Muscle layer of colon (tissue), 2 donors: ENCODE data around the gene NSMF.

Experiments
- H3K27ac ChIP-seq: one replicate; pipeline ENCODE4 v1.7.0; 2013; ENCODE audit warnings: low read depth, mild to moderate bottlenecking, low read length, moderate library complexity
- H3K27me3 ChIP-seq, 2 donors: one replicate each; pipeline ENCODE4 v1.7.0; 2013; ENCODE audit warnings: low read length in 2 of 2, mild to moderate bottlenecking in 2 of 2; ENCODE audit not compliant: insufficient read depth in 2 of 2, control insufficient read depth in 1 of 2
- H3K36me3 ChIP-seq: one replicate; pipeline ENCODE4 v1.7.0; 2013; ENCODE audit warnings: mild to moderate bottlenecking, low read length; ENCODE audit not compliant: insufficient read depth
- H3K4me1 ChIP-seq: one replicate; pipeline ENCODE4 v1.7.0; 2013; ENCODE audit warnings: mild to moderate bottlenecking, low read length; ENCODE audit not compliant: insufficient read depth
- H3K4me3 ChIP-seq, 2 donors: one replicate each; pipeline ENCODE4 v1.7.0; 2013; ENCODE audit warnings: low read length in 2 of 2, low read depth in 1 of 2, mild to moderate bottlenecking in 1 of 2, moderate library complexity in 1 of 2
- H3K9ac ChIP-seq: one replicate; pipeline ENCODE4 v1.7.0; 2013; ENCODE audit warnings: low read length
- H3K9me3 ChIP-seq: one replicate; pipeline ENCODE4 v1.7.0; 2013; ENCODE audit warnings: mild to moderate bottlenecking, low read length
- donor health status: abdominal sarcoma.
- donor health status: Adenocarcinoma of cecum.

The NSMF gene

DNA sequence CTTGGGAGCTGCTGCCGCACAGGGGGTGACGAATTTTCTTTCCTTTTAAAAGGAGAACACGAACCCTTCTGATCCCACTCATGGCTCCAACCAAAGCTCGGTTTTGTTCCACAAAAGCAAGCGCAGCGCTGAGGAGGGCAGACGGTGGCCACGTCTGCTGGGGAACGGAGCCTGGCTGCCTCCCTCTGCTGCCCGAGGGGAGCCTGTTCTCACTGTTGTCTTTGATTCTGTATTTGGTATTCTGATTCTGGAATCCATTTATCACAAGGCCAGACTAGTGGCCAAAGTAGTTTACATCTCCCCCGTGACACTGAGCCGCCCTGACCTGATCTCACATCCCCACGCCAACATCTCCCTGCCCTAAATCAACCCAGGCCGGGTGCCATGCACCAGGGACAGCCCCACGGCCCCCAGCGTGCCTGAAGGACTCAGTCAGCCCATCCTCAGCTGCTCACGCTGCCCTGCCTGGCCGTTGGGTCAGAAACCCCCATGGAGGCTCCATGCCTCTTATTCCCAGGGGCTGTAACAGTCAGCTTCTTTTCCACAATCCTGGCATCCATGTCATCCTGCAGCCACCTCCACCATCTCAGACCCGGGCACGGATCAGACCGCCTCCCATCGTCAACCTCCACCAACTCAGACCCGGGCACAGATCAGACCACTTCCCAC lies 6.7 kb upstream of the NSMF start:
- H3K27me3 ChIP-seq, result peaks cover 0 to 4% of the 10 kb centered on the region in 2 donors
- H3K4me1 ChIP-seq, result no peaks in the 10 kb centered on the region
- H3K27ac ChIP-seq, result no peak overlapping the region
- H3K36me3 ChIP-seq, result no peaks in the 10 kb centered on the region
- H3K9me3 ChIP-seq, result no peaks in the 10 kb centered on the region
- H3K9ac ChIP-seq, result no peak overlapping the region
- no peak overlapping the region for H3K4me3 ChIP-seq

GRCh38 chr9:137465000-137465719 lies 6.0 kb upstream of the NSMF start:
- no peaks in the 10 kb centered on the region for H3K9me3 ChIP-seq
- no peaks in the 10 kb centered on the region for H3K4me1 ChIP-seq
- no peak overlapping the region for H3K4me3 ChIP-seq
- H3K36me3 ChIP-seq, result no peaks in the 10 kb centered on the region
- no peak overlapping the region for H3K27ac ChIP-seq
- peaks cover 0 to 4% of the 10 kb centered on the region in 2 donors for H3K27me3 ChIP-seq
- H3K9ac ChIP-seq, result no peak overlapping the region

DNA sequence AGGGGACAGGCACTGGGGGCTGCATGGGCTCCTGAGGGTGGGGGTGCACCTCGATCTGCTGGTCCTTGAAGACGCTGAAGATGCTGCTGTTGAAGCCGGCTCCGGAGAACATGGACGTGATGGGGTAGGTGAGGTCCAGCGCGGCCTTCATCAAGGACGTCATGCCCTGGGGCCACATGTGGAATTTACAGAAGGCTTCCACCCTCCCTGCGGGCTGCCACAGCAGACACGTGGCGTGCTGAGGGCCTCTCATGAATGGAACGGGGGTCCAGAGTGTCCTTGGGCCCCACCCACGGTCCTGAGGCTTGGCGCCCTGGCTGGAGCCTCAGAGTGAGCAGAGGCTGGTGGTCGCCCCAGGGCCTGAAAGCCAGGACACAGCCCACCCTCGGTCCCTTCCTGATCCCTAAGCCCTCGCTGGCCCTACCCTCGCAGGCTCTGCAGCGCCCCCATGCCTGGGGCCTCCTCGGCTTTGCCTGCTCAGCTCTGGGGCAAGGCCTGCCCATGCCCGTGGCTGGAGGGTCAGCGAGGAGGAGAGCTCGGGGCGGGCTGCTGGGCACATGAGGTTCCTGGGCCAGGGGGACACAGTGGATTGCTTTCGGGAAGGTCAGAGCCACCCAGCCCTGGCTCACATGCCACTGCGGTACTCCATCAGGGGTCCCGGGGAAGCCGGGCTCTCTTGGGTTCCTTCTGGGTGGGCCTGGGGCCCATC lies 5.3 kb upstream of the NSMF start:
- H3K27ac ChIP-seq, result no peak overlapping the region
- no peak overlapping the region for H3K9ac ChIP-seq
- no peaks in the 10 kb centered on the region for H3K9me3 ChIP-seq
- H3K27me3 ChIP-seq, result peaks cover 0 to 4% of the 10 kb centered on the region in 2 donors
- H3K36me3 ChIP-seq, result no peaks in the 10 kb centered on the region
- no peak overlapping the region for H3K4me3 ChIP-seq
- peaks cover 5% of the 10 kb centered on the region for H3K4me1 ChIP-seq

GRCh38 chr9:137463931-137464290 lies 4.8 kb upstream of the NSMF start:
- H3K4me3 ChIP-seq, result no peak overlapping the region
- H3K36me3 ChIP-seq, result no peaks in the 10 kb centered on the region
- H3K4me1 ChIP-seq, result peaks cover 6% of the 10 kb centered on the region
- no peaks in the 10 kb centered on the region for H3K9me3 ChIP-seq
- no peak overlapping the region for H3K9ac ChIP-seq
- no peak overlapping the region for H3K27ac ChIP-seq
- peaks cover 0 to 4% of the 10 kb centered on the region in 2 donors for H3K27me3 ChIP-seq

GRCh38 chr9:137462986-137463930 lies 4.1 kb upstream of the NSMF start:
- Histone ChIP-seq H3K4me3 (no peak overlapping the region), H3K4me1 (peaks cover 6% of the 10 kb centered on the region), H3K36me3 (no peaks in the 10 kb centered on the region), H3K9me3 (no peaks in the 10 kb centered on the region), H3K27ac (no peak overlapping the region), H3K27me3 (peaks cover 0 to 4% of the 10 kb centered on the region in 2 donors), H3K9ac (no peak overlapping the region)

GRCh38 chr9:137462396-137462985 lies 3.4 kb upstream of the NSMF start:
- Histone ChIP-seq H3K9ac (no peak overlapping the region), H3K27me3 (peaks cover 0 to 4% of the 10 kb centered on the region in 2 donors), H3K9me3 (no peaks in the 10 kb centered on the region), H3K36me3 (no peaks in the 10 kb centered on the region), H3K4me1 (peaks cover 6% of the 10 kb centered on the region), H3K4me3 (no peak overlapping the region), H3K27ac (no peak overlapping the region)

DNA sequence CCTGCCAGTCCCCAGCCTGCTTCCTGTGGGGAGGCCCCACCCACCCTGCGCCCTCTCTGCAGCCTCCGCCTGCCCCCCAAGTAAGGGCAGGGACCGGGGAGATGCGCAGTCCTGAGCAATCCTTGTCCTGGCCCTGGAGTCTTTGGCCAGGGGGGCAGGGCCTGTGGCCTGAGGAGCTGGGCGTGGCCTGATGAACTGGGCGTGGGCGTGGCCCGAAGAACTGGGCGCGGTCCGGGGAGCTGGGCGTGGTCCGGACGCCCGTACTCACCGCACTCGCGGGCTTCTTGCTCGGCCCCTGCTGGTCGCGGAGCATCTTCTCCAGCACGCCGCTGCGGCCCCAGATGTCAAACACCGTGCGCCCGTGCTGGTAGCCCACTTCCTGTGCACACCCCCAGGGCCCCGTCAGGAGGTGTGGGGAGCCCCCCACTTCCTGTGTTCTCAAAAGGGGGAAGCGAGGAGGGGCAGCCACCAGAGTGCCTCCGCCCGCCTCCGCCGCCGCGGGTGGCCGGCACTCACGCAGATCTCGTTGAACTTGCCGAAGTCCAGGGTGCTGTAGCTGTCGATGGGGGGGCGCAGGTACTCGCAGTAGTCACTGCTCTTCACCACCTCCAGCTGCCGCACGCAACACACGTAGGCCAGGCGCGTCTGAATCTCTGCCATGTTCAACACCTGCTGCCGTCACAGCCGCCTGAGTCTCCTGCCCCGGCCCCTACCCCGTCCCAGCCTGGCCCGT lies 2.7 kb upstream of the NSMF start:
- no peak overlapping the region for H3K9ac ChIP-seq
- H3K27me3 ChIP-seq, result peaks cover 0 to 4% of the 10 kb centered on the region in 2 donors
- peaks cover 6% of the 10 kb centered on the region for H3K4me1 ChIP-seq
- no peak overlapping the region for H3K4me3 ChIP-seq
- peaks cover 4% of the 10 kb centered on the region for H3K36me3 ChIP-seq
- no peaks in the 10 kb centered on the region for H3K9me3 ChIP-seq
- no peak overlapping the region for H3K27ac ChIP-seq

GRCh38 chr9:137461316-137461662 lies 2.2 kb upstream of the NSMF start:
- Histone ChIP-seq H3K4me1 (peaks cover 6% of the 10 kb centered on the region), H3K4me3 (no peak overlapping the region), H3K27ac (no peak overlapping the region), H3K9ac (no peak overlapping the region), H3K9me3 (no peaks in the 10 kb centered on the region), H3K36me3 (peaks cover 10% of the 10 kb centered on the region), H3K27me3 (peaks cover 0 to 4% of the 10 kb centered on the region in 2 donors)

DNA sequence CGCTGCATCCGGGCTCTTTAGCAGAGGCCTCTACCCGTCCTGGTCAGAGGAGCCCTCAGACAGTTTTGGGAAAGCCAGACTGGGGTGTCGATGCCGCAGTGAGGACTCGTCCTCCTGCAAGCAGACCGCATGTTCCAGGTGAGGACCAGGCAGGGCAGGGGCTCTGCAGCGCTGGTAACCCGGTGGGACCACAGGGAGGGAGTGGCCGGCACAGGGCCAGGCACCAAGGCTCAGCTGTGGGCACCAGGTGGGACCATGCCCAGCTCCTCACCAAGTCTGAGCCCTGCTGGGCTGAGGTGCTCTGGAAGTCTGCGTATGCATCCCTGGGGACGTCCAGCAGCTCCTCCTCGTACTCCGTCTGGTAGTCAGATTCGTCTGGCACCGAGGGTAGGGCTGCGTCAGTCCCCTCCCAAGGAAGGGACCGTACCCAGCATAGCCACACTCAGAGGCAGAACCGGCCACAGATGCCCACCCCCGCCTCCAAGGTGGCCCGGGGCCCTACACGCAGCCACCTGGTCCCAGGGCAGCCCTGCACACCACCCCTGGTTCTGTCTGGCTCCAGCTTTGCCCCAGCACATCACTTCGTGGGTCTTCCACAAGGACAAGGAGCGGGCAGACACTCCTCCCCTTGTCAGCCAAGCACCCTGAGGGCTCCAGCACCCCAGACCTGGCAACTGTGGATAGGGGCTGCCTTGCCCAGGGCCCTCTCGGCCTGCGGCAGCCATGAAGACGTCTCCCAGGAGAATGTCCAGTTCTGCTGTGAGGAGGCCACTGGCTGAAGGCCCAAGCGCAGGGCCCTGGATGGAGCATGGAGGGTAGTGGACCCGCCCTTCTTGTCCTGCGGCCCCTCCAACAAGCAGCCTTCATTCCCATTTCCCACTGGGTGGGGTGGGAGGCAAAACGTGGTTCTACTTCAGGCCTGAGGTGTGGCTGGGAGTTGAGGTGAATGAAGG lies 1.5 kb upstream of the NSMF start:
- no peaks in the 10 kb centered on the region for H3K9me3 ChIP-seq
- H3K9ac ChIP-seq, result no peak overlapping the region
- H3K27ac ChIP-seq, result no peak overlapping the region
- H3K27me3 ChIP-seq, result peaks cover 0 to 4% of the 10 kb centered on the region in 2 donors
- peaks cover 6% of the 10 kb centered on the region for H3K4me1 ChIP-seq
- no peak overlapping the region for H3K4me3 ChIP-seq
- peaks cover 11% of the 10 kb centered on the region for H3K36me3 ChIP-seq
